T-cell (primary cell): Measurements from ENCODE around the gene PSD4. TPM values are rescaled to one million over a fixed set of nuclear protein-coding genes. Genes with fewer than 3 reads are reported as not detected.

Experiments
- ATAC-seq, 4 experiments: fragments of 200-7000 bp in 3 of 4; fragments of 150-1000 bp in 1 of 4; cut with Tn5 transposase; replicated peaks in 1 of 4; 1 replicate in 3 of 4; 2 replicates in 1 of 4; pipeline ENCODE4 v1.10.0; 2021; ENCODE audit warnings: moderate library complexity in 3 of 4, mild to moderate bottlenecking in 2 of 4, moderate number of reproducible peaks in 1 of 4
- CTCF ChIA-PET, 2 donors: fragments of 300-600 bp; sonication (Branson Sonifier 250); formaldehyde crosslinking; loops; one replicate each; lab custom pipeline; 2022; ENCODE audit warnings: antibody characterized with exemption in 2 of 2; lab: Charles Lee
- POLR2A ChIA-PET, 2 donors: fragments of 300-600 bp; sonication (Branson Sonifier 250); formaldehyde crosslinking; loops; one replicate each; lab custom pipeline; 2022; ENCODE audit warnings: antibody characterized with exemption in 2 of 2; lab: Charles Lee
- DNase-seq, 35 experiments: peaks; one replicate each; pipeline versions ENCODE4 v3.0.0 to v3.0.0-alpha.2; 2013 to 2023
- H3K27ac ChIP-seq: one replicate; pipeline ENCODE4 v1.5.1; 2013; ENCODE audit warnings: low read length
- H3K27me3 ChIP-seq, 2 experiments: replicated peaks in 1 of 2; 1 replicate in 1 of 2; 2 replicates in 1 of 2; pipeline versions ENCODE4 v1.6.1 to v1.7.0; 2013; ENCODE audit warnings: low read length in 1 of 2, mixed read lengths in 1 of 2; ENCODE audit not compliant: control insufficient read depth in 2 of 2, insufficient read depth in 2 of 2; ENCODE audit errors: extremely low read depth in 1 of 2
- H3K36me3 ChIP-seq, 2 donors: 1 replicate in 1 of 2; 2 replicates in 1 of 2; pipeline versions ENCODE4 v1.6.1 to v1.7.0; 2013; ENCODE audit warnings: low read length in 1 of 2; ENCODE audit not compliant: control insufficient read depth in 2 of 2, insufficient read depth in 1 of 2; ENCODE audit errors: extremely low read depth in 1 of 2
- H3K4me1 ChIP-seq, 2 experiments: 1 replicate in 1 of 2; 2 replicates in 1 of 2; pipeline versions ENCODE4 v1.6.1 to v1.7.0; 2013; ENCODE audit warnings: low read length in 2 of 2, mixed read lengths in 1 of 2; ENCODE audit not compliant: insufficient read depth in 2 of 2, control insufficient read depth in 1 of 2; ENCODE audit errors: extremely low read depth in 1 of 2
- H3K4me3 ChIP-seq, 2 donors: 1 replicate in 1 of 2; 2 replicates in 1 of 2; pipeline versions ENCODE4 v1.5.1 to v1.7.0; 2013; ENCODE audit warnings: mild to moderate bottlenecking in 2 of 2, low read length in 1 of 2, moderate library complexity in 1 of 2; ENCODE audit not compliant: control insufficient read depth in 1 of 2; ENCODE audit errors: extremely low read depth in 1 of 2
- H3K9me3 ChIP-seq: 2 replicates; pipeline ENCODE4 v1.7.0; 2013
- H3K27ac Mint-ChIP-seq, 2 donors: one replicate each; pipeline ENCODE4 v1.8.0; 2020 to 2021; ENCODE audit warnings: mild to moderate bottlenecking in 2 of 2, mixed read lengths in 2 of 2
- H3K27me3 Mint-ChIP-seq, 2 donors: one replicate each; pipeline ENCODE4 v1.8.0; 2021 to 2022; ENCODE audit warnings: mixed read lengths in 2 of 2
- H3K36me3 Mint-ChIP-seq: one replicate; pipeline ENCODE4 v1.8.0; 2021; ENCODE audit warnings: mixed read lengths
- H3K4me1 Mint-ChIP-seq, 3 donors: one replicate each; pipeline ENCODE4 v1.8.0; 2020 to 2022; ENCODE audit warnings: mixed read lengths in 3 of 3, mild to moderate bottlenecking in 1 of 3
- H3K4me3 Mint-ChIP-seq, 3 donors: one replicate each; pipeline ENCODE4 v1.8.0; 2020 to 2022; ENCODE audit warnings: mild to moderate bottlenecking in 3 of 3, mixed read lengths in 3 of 3, moderate library complexity in 3 of 3
- H3K9me3 Mint-ChIP-seq, 3 donors: one replicate each; pipeline ENCODE4 v1.8.0; 2020 to 2022; ENCODE audit warnings: mixed read lengths in 3 of 3
- WGBS: methylation state at CpG from one replicate; pipeline ENCODE4 v1.1.5; 2013; ENCODE audit warnings: missing lambda C conversion rate; ENCODE audit not compliant: insufficient coverage; 5-methylcytosine and 5-hydroxymethylcytosine counted together
- total RNA-seq, 35 experiments: library from RNA in 6 of 35; stranded (reverse) in 6 of 35; fragments of 120-200 nt in 1 of 35; gene quantifications; one replicate each; pipeline versions ENCODE4 v1.2.1 to v1.2.4 and lab custom pipeline; 2013 to 2026

The PSD4 gene
- total RNA-seq, 5 donors from 2014 or later (not counting 1 experiment from before 2014, with no cell fraction given): 145 to 217 (median 150) TPM

DNA sequence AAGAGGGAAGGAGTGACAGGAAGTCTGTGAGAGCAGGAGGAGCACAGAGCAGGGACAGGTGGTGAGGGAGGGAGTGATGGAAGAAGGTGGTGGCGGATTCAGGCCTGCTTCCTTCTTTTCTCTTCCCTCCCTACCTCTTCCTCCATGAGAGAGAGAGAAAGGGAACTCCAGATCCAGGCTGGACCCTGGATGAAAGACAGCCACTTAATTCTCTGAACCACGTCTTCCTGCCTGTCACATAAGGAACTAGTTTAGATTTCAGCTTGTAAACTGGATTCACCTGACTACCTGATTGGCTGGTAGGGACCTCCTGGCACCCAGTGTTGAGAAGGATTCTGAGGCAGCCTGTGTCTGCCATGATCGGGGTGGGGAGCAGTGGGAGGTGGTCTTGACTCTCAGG, 56.0 kb downstream of the PSD4 start:
- POLR2A ChIA-PET: no interaction called here
- CTCF ChIA-PET: interaction anchor here in 1 of 2 donors (0.6 kb wide), 1 partner anchor 8 kb away, joined by 3 read pairs; no protein-coding TSS in a partner anchor
- H3K27ac Mint-ChIP-seq: no peak overlapping the region
- H3K4me3 Mint-ChIP-seq: no peak overlapping the region
- Histone ChIP-seq H3K27me3 (peaks cover 0 to 3% of the 10 kb centered on the region in 2 experiments), H3K9me3 (no peaks in the 10 kb centered on the region), H3K36me3 (no peaks in the 10 kb centered on the region), H3K4me1 (no peaks in the 10 kb centered on the region), H3K4me3 (no peak overlapping the region), H3K27ac (no peak overlapping the region)
- WGBS: 100% methylated on average over 1 of the region's 3 CpGs
- no peaks in the 10 kb centered on the region for H3K36me3 Mint-ChIP-seq
- DNase-seq: no peak
- H3K9me3 Mint-ChIP-seq: no peaks in the 10 kb centered on the region
- no peaks in the 10 kb centered on the region for H3K27me3 Mint-ChIP-seq
- H3K4me1 Mint-ChIP-seq: peaks cover 8 to 15% (median 15%) of the 10 kb centered on the region in 3 donors
- no peak for ATAC-seq

DNA sequence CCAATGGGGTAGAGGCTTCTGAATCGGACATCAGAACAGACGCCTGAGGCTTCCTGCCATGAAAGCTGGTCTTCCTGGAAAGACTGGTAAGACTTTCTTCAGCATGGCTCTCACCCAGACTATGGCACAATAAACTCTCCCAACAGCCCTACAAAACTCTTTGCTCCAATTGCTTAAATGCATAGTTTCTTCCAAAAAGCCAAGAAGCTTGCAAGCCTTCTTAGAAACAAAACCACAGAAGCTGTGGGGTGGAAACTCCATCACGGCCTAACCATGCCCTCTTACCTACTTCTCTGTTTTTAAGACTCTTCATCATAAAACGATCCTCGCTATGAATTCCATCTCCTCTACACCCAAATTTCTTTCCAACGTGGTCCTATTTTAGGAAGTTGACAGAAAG, 56.8 kb downstream of the PSD4 start:
- POLR2A ChIA-PET: no interaction called here
- H3K4me1 Mint-ChIP-seq: peaks cover 8 to 22% (median 20%) of the 10 kb centered on the region in 3 donors
- H3K4me1 ChIP-seq: no peaks in the 10 kb centered on the region
- no peak overlapping the region for H3K27ac ChIP-seq
- WGBS: 53% methylated on average over 2 of the region's 6 CpGs
- CTCF ChIA-PET: no interaction called here
- no peak overlapping the region for H3K4me3 Mint-ChIP-seq
- H3K4me3 ChIP-seq: no peak overlapping the region
- ATAC-seq (no peak), DNase-seq (no peak)
- no peaks in the 10 kb centered on the region for H3K9me3 ChIP-seq
- no peaks in the 10 kb centered on the region for H3K9me3 Mint-ChIP-seq
- no peak overlapping the region for H3K27ac Mint-ChIP-seq
- H3K36me3 Mint-ChIP-seq: no peaks in the 10 kb centered on the region
- H3K27me3 Mint-ChIP-seq: no peaks in the 10 kb centered on the region
- peaks cover 0 to 3% of the 10 kb centered on the region in 2 experiments for H3K27me3 ChIP-seq
- no peaks in the 10 kb centered on the region for H3K36me3 ChIP-seq

DNA sequence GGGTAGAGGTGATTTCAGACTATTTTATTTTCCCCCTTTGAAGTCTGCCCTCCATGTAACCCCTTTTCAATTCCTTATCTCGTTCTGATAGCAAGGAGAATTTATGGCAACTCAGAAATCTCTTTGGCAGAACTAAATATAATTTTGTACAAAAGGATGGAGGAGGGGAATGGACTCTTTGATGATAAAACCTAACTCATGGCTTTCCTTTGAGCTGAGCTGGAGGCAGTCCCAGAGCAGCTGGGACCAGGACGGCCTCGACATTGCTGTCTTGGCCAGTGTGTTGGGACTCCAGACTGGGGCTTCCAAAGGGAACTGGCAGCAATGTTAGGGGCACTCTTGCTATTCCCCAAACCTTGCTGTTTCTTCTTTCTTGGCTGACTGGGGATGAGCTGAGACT, 57.3 kb downstream of the PSD4 start:
- H3K4me1 ChIP-seq: no peaks in the 10 kb centered on the region
- no peak overlapping the region for H3K4me3 ChIP-seq
- ChIA-PET CTCF (no interaction called here), POLR2A (no interaction called here)
- Mint-ChIP-seq H3K9me3 (no peaks in the 10 kb centered on the region), H3K4me1 (peaks cover 8 to 22% (median 21%) of the 10 kb centered on the region in 3 donors), H3K27ac (no peak overlapping the region), H3K36me3 (no peaks in the 10 kb centered on the region), H3K4me3 (no peak overlapping the region), H3K27me3 (no peaks in the 10 kb centered on the region)
- H3K27ac ChIP-seq: no peak overlapping the region
- WGBS: 86% methylated on average over 2 of the region's 3 CpGs
- no peak for DNase-seq
- H3K36me3 ChIP-seq: no peaks in the 10 kb centered on the region
- H3K27me3 ChIP-seq: peaks cover 0 to 3% of the 10 kb centered on the region in 2 experiments
- H3K9me3 ChIP-seq: no peaks in the 10 kb centered on the region
- ATAC-seq: no peak

DNA sequence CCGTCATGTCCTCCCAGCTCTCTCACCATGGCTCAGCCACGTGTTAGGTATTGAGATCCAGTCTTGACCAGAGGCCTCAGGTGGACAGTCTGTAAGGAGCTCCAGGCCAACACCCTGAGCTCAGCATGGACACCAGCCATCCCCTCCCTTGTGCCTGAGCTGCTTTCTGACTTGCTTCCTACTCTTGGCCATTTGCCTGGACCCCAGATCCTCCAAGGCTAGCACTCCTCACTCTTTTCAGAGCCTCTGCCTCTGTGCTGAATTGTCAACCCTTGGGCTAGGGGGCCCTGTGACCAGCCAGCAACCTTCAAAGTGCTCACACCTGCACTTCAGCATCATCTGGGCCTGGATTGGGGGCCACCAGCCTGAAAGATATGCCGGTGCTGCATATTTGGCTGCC, 58.4 kb downstream of the PSD4 start:
- Histone ChIP-seq H3K27me3 (peaks cover 0 to 3% of the 10 kb centered on the region in 2 experiments), H3K27ac (no peak overlapping the region), H3K4me1 (peaks cover 0 to 7% of the 10 kb centered on the region in 2 experiments), H3K4me3 (no peak overlapping the region), H3K9me3 (no peaks in the 10 kb centered on the region), H3K36me3 (no peaks in the 10 kb centered on the region)
- Mint-ChIP-seq H3K4me3 (no peak overlapping the region), H3K27me3 (no peaks in the 10 kb centered on the region), H3K27ac (no peak overlapping the region), H3K36me3 (no peaks in the 10 kb centered on the region), H3K9me3 (no peaks in the 10 kb centered on the region), H3K4me1 (peaks cover 14 to 28% (median 27%) of the 10 kb centered on the region in 3 donors)
- ATAC-seq (no peak), DNase-seq (no peak)
- 94% methylated on average over 3 of the region's 3 CpGs for WGBS
- POLR2A ChIA-PET: no interaction called here
- CTCF ChIA-PET: interaction anchor here in 1 of 2 donors (0.6 to 1.2 kb wide), 3 partner anchors 16 to 96 kb away, joined by 3 read pairs; no protein-coding TSS in a partner anchor

- peaks cover 0 to 7% of the 10 kb centered on the region in 2 experiments for H3K4me1 ChIP-seq
- H3K4me3 ChIP-seq: no peak overlapping the region
- H3K4me3 Mint-ChIP-seq: no peak overlapping the region
- DNase-seq: no peak
- ChIA-PET POLR2A (no interaction called here), CTCF (interaction anchor here (0.6 to 1.2 kb wide), 3 partner anchors 16 to 96 kb away, joined by 3 to 4 read pairs (median 3); no protein-coding TSS in a partner anchor)
- no peaks in the 10 kb centered on the region for H3K36me3 ChIP-seq
- H3K27me3 ChIP-seq: peaks cover 0 to 3% of the 10 kb centered on the region in 2 experiments
- H3K27ac ChIP-seq: no peak overlapping the region
- ATAC-seq: no peak
- H3K36me3 Mint-ChIP-seq: no peaks in the 10 kb centered on the region
- 94% methylated on average over 6 of the region's 6 CpGs for WGBS
- no peaks in the 10 kb centered on the region for H3K9me3 Mint-ChIP-seq
- no peaks in the 10 kb centered on the region for H3K9me3 ChIP-seq
- peaks cover 20 to 33% (median 32%) of the 10 kb centered on the region in 3 donors for H3K4me1 Mint-ChIP-seq
- H3K27ac Mint-ChIP-seq: no peak overlapping the region
- no peaks in the 10 kb centered on the region for H3K27me3 Mint-ChIP-seq
These were observed 59.0 kb downstream of the PSD4 start for GRCh38 chr2:113232740-113233139.

DNA sequence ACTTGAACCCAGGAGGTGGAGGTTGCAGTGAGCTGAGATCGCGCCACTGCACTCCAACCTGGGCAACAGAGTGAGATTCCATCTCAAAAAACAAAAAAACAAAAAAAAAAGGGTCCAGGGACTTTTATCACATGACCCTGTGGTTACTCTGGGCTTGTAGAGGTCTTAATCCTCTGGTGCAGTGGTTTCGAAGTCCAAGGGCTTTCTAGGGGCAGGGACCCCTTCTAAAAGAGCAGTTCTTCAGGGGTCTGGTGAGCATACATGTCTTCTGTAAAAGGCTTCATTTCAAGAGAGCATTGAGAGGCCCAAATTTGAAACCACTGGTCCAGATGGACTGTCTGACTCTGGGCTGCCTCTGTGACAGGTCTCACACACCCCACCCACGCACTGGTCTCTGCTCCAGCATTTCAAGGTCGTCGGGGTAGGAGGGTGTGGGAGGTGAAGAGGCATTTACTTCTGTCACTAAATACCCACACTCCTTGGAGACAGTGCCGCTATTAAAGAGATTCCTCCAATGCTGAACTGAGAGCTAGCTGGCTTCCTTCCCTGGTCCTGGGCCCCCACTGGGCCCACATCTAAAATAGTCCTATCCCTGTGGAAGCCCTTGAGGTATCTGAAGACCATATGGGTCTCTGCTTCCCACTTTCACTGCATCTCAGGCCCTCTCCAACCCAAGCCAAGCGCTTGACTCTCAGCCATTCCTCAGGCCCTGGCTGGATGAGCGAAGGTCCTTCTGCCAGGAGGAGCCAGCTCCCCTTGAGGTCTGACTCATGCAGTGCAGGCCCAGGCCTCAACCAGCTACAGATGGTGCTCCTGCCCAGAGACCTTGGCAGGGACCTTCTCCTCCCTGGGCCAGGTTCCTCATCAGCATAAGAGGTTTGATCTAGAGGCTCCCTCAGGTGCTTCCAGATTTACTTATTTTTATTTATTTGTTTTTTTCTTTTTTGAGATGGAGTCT, 60.1 kb downstream of the PSD4 start:
- H3K27me3 Mint-ChIP-seq: no peaks in the 10 kb centered on the region
- H3K27ac ChIP-seq: no peak overlapping the region
- WGBS: 93% methylated on average over 3 of the region's 9 CpGs
- peaks cover 0 to 7% of the 10 kb centered on the region in 2 experiments for H3K4me1 ChIP-seq
- H3K36me3 ChIP-seq: no peaks in the 10 kb centered on the region
- DNase-seq (no peak), ATAC-seq (no peak)
- no peaks in the 10 kb centered on the region for H3K9me3 ChIP-seq
- ChIA-PET POLR2A (interaction anchor here in 1 of 2 donors (0.5 to 0.7 kb wide), 2 partner anchors 29 to 70 kb away, joined by 4 to 5 read pairs; no protein-coding TSS in a partner anchor), CTCF (interaction anchor here (0.5 to 1.2 kb wide), 4 partner anchors 30 to 1195 kb away, joined by 3 to 5 read pairs (median 4); no protein-coding TSS in a partner anchor)
- peak overlapping the region in 1 of 3 donors; percentile 6 for H3K4me3 Mint-ChIP-seq
- H3K4me1 Mint-ChIP-seq: peaks cover 21 to 33% (median 27%) of the 10 kb centered on the region in 3 donors
- H3K27ac Mint-ChIP-seq: no peak overlapping the region
- no peak overlapping the region for H3K4me3 ChIP-seq
- H3K9me3 Mint-ChIP-seq: no peaks in the 10 kb centered on the region
- H3K36me3 Mint-ChIP-seq: no peaks in the 10 kb centered on the region
- peaks cover 0 to 3% of the 10 kb centered on the region in 2 experiments for H3K27me3 ChIP-seq
